ENCODE measurements around the gene MPHOSPH10.
"Not testable (repeated sequence)": the region's sequence is repeated elsewhere in the genome, so short reads cannot be mapped to it uniquely, and the experiment has no call there.

MPHOSPH10 gene

DNA sequence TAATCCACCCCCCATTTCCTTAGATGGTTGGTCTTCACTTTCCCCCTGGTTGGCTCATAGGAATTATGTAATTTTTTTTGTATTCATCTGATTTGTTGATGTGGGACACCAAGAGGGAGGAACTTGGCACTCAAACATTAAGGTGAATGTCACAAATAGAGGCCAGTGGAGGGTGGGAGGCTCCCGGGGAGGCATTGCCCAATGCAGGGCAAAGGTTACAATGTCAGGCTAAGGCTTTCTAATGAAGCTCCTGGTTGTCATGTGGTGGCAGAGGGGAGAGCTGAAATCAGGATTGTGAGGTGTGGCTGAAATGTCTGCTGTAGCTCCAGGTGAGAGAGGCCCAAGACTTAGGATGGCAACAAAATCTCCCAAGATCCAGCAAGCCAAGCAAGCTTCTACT, 42.7 kb downstream of the MPHOSPH10 start:
- no peak for DNase-seq (ENCODE audit: low read depth in 2 of 2)

DNA sequence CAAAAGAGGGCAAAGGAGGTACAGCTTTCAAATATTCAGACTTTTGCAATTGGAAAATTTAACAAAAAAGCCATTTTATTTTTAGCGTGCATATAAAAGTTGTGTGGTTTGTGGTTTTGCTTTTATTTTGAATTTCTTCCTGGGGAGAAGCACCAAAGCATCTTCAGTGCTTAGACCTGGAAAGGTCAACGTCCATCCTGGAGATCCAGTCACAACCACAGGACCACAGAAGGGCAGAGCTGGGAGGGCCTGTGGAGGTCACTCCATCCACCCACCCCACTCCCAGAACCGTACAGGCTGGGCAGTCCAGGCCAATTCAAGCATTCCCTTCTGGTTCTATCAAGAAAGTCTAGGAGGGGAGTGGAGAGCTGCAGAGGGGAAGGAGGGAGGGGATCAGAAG, 43.8 kb downstream of the MPHOSPH10 start:
- no peak for DNase-seq (ENCODE audit: low read depth in 2 of 2)

DNA sequence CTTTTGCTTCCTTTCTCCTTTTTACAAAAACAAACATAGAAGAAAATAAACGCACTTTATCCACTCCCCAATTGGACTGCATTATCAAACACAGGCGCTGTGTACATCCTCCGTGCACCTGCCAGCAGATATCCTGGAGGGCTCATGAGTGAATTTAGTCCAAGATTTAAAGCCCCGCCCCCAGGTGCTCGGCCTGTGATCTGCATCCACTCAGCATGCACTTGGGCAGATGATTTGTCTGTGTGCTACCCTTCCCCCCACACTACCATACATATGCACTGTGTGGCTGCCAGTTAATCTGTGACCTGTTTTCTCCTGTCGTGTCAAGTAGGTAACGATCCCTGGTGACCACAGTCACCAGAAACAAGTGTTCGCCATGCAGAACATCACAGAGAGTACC, 48.4 kb downstream of the MPHOSPH10 start:
- not testable (repeated sequence) for DNase-seq (ENCODE audit: low read depth in 2 of 2)

DNA sequence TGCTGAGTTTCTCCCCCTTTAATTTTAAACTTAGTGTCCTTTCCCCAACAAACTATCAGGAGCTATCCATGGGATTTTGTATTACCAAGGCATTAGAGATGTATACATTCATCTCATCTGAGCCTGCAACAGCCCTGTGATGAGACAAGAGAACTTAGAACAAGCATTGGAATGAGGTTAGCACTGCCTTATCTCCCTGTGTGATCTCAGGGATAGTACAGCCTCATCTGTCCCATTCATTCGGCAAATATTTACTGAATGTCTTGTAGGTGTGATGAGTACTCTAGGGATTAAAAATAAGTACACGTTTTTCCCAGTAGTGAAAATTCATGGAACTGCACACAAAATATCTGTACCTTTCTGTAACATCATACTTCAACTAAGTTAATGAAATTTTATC, 50.9 kb downstream of the MPHOSPH10 start:
- DNase-seq (ENCODE audit: low read depth in 2 of 2), result no peak

DNA sequence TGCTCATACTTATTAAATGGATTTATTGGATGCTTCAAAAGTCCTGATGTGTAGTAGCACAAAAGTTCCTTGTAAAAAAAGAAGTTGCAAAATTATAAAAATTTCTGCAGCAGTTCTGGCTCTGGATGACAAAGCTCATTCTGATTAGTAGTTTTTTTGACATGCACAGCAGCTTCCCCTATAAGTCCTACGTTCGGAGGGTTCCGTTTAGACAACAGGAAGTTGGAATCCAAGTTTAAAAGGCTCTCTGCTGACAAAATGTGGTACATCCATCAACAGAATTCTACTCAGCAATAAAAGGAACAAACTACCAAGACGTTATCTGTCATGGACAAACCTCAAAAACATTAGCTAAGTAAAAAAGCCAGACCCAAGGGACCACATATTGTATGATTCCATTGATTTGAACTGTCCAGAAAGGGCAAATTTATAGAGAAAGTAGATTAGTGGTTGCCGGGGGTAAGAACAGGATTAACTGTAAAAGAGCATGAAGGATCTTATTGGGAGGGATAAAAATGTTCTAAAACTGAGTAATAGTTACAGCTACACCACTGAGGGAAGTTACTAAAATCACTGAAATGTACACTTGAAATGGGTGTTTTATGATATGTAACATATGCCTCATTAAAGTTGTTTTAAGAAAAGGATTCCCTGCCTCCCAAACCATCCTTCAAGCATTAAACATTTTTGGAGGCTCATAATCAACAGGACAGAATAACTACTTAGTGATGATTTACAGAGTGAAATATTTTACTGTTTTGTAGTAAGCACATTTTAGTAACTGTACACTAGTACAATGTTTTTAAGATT, 53.1 kb downstream of the MPHOSPH10 start:
- DNase-seq (ENCODE audit: low read depth in 2 of 2), result not testable (repeated sequence)

DNA sequence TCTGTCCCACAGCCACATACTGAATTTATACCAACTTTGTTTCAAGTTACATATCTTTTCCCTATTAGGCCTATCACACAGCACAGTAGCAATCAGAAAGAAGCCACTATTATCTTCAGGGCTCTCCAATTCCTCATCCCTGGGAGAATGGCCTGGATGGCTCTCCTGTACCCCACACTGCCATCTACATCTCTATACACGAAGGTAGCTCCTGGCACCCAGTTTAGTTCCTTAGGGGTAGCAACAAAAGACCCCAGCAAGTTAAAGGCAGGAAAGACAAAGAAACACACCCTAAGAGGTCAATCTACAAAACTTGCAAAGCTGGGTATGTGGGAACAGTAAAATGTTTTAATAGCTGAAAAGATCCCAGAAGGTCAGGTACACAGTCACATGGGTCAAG, 56.5 kb downstream of the MPHOSPH10 start:
- DNase-seq (ENCODE audit: low read depth in 2 of 2), result no peak

DNA sequence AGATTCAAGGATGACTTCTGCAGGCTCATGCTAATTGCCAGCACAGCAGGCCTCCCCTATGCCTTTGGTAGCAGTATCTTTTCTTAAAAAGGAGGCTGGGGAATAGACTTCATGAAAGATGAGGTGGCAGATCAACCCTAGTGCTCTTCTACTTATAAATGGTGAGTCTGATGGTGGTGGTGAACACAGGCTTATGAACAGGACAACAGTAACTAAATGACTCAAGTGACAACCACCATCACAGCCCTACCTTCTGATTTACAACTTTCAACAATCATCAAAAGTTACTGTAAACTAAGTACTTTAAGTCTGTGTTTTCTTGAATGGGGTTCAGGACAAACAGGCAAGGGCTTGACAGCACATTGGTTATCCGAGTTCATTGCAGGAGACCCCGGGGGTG, 57.2 kb downstream of the MPHOSPH10 start:
- no peak for DNase-seq (ENCODE audit: low read depth in 2 of 2)

DNA sequence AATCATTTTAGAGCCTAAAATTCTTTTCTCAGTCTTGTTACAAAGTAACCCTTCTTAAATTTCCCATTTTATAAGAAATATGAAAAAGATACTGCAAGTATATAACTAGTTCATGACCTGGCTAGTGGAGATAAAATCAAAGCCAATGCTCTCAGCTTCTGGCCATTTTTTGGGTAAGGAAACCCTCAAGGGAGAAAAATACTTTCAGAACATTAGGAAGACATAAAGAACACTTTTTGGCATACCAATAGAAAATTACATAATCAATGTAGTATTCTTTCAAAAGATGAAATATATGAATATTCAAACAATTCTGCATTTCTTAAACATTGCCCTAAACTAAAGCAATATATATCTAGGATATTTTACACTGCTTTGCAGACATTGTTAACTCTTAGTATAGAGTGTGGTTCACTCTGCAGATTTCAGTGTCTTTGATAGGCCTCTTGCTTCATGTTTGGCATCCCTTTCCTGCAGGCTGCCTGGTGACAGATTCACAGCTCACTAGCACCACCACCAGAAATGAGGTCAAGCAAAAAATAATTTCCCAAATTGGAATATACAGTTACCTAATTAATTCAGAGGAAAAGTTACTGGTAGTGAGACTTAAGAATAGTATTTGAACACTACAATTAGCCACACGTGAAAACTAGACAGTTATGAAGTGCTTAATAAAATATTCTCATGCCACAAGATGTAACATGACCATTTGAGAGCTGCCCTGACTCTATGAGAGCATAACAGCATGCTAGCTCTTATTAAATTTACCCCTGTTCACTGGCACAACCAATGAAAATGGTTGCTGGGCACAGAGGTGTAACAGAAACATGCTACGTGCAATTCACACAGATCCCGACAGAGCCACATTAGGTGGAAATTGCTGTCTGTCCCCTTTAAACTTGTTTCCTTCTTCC, 60.5 kb downstream of the MPHOSPH10 start:
- DNase-seq (ENCODE audit: low read depth in 2 of 2), result no peak

DNA sequence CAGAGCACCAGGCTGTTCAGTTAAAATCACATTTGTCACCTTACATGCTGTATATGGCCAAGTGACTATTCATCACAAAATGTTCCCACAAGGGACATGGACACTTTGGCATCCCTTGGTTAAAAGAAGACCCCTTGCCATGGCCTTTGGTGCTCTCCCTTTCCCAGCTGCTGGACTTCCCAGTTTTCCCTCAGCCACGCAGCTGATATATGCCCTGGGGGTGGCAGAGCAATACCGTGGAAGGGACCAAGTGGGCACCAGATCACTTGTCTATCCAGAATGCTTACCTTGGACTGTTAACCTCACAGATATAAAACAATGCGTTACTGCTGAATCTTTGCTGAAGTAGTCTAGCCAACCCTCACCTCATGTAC, 61.1 kb downstream of the MPHOSPH10 start:
- DNase-seq (ENCODE audit: low read depth in 2 of 2), result no peak
